Measurements from ENCODE around the gene NFE2L2.

GRCh38 chr2:177245010-177245422, 19.5 kb downstream of the NFE2L2 start:
- TF ChIP-seq CTCF (IDR thresholded peaks at IDR 0.05) (no peak), POLR2A (IDR thresholded peaks at IDR 0.05) (no peak)
